SJCRH30 (cell line): ENCODE data around the gene PYURF. TPM values are rescaled to one million over a fixed set of nuclear protein-coding genes. Genes with fewer than 3 reads are reported as not detected.

Experiments used
- total RNA-seq: library from RNA; depleted of rRNA; stranded (reverse); fragments of >200 nt; shearing (Covaris generic); gene quantifications from 2 replicates; pipeline ENCODE4 v1.2.3, GENCODE V29; 2014; rRNA removed

Gene PYURF
- total RNA-seq, 1 experiment from 2014 or later, result 155 TPM

Other genes with a start within 250 kb of the PYURF start
- gene PPM1K, start 239.2 kb downstream of the PYURF start, total RNA-seq, result 19.3 and 23.0 TPM in 2 replicates
- gene HERC6, start 144.9 kb downstream of the PYURF start, total RNA-seq, result 1.2 and 1.5 TPM in 2 replicates
- 46.3 and 49.6 TPM in 2 replicates for gene HERC5, start 66.7 kb downstream of the PYURF start, total RNA-seq
- 29.7 and 31.8 TPM in 2 replicates for gene HERC3, start 68.7 kb upstream of the PYURF start, total RNA-seq
- gene NAP1L5, start 174.1 kb upstream of the PYURF start, total RNA-seq, result 10.4 and 10.5 TPM in 2 replicates